ENCODE measurements around the gene EIF5AL1. TPM values are rescaled to one million over a fixed set of nuclear protein-coding genes. Genes with fewer than 3 reads are reported as not detected.
"Not testable (repeated sequence)": the region's sequence is repeated elsewhere in the genome, so short reads cannot be mapped to it uniquely, and the experiment has no call there.

EIF5AL1 gene
- total RNA-seq, 1 experiment from 2014 or later = 0.73 TPM

GRCh38 chr10:79494871-79495705 is 17.2 kb upstream of the EIF5AL1 start:
- Histone ChIP-seq H3K27me3 (no peaks in the 10 kb centered on the region), H3K4me3 (peak overlapping the region; percentile 25; the same call in 1 of the 2 replicates), H3K4me1 (peaks cover 47% of the 10 kb centered on the region), H3K36me3 (no peaks in the 10 kb centered on the region), H3K27ac (no peak overlapping the region), H3K9me3 (replicated peaks) (no peaks in the 10 kb centered on the region)
- peak; percentile 66 to 80 for DNase-seq

- Histone ChIP-seq H3K4me3 (no peak overlapping the region; the same call in 1 of the 2 replicates), H3K27ac (no peak overlapping the region), H3K36me3 (no peaks in the 10 kb centered on the region), H3K27me3 (no peaks in the 10 kb centered on the region), H3K9me3 (replicated peaks) (no peaks in the 10 kb centered on the region), H3K4me1 (peaks cover 44% of the 10 kb centered on the region)
- no peak for DNase-seq
Observed at GRCh38 chr10:79495791-79496190, 16.5 kb upstream of the EIF5AL1 start.

GRCh38 chr10:79496896-79497295 is 15.4 kb upstream of the EIF5AL1 start:
- no peaks in the 10 kb centered on the region for H3K27me3 ChIP-seq
- H3K36me3 ChIP-seq = no peaks in the 10 kb centered on the region
- H3K9me3 ChIP-seq (replicated peaks) = no peaks in the 10 kb centered on the region
- no peak overlapping the region for H3K4me3 ChIP-seq
- peaks cover 33% of the 10 kb centered on the region for H3K4me1 ChIP-seq
- DNase-seq = no peak
- H3K27ac ChIP-seq = no peak overlapping the region

GRCh38 chr10:79498291-79498829 is 14.0 kb upstream of the EIF5AL1 start:
- no peaks in the 10 kb centered on the region for H3K9me3 ChIP-seq (replicated peaks)
- no peaks in the 10 kb centered on the region for H3K27me3 ChIP-seq
- H3K4me1 ChIP-seq = peaks cover 21% of the 10 kb centered on the region
- no peak overlapping the region for H3K27ac ChIP-seq
- no peak for DNase-seq
- no peak overlapping the region for H3K4me3 ChIP-seq
- no peaks in the 10 kb centered on the region for H3K36me3 ChIP-seq

- H3K4me3 ChIP-seq = no peak overlapping the region
- DNase-seq = peak in 1 of 2 experiments; percentile 51
Observed at GRCh38 chr10:79502561-79503309, 9.6 kb upstream of the EIF5AL1 start.

GRCh38 chr10:79503787-79504186 is 8.5 kb upstream of the EIF5AL1 start:
- not testable (repeated sequence) for H3K4me3 ChIP-seq; H3K27me3 ChIP-seq; DNase-seq; H3K9me3 ChIP-seq (replicated peaks); H3K36me3 ChIP-seq; H3K27ac ChIP-seq
- H3K4me1 ChIP-seq = peaks cover 19% of the 10 kb centered on the region

More at GRCh38 chr10:79502561-79503309, 9.6 kb upstream of the EIF5AL1 start:
- Histone ChIP-seq H3K27me3 (no peaks in the 10 kb centered on the region), H3K27ac (no peak overlapping the region), H3K9me3 (replicated peaks) (no peaks in the 10 kb centered on the region), H3K36me3 (no peaks in the 10 kb centered on the region), H3K4me1 (peaks cover 12% of the 10 kb centered on the region)

GRCh38 chr10:79504483-79504882 is 7.8 kb upstream of the EIF5AL1 start:
- peaks cover 19% of the 10 kb centered on the region for H3K4me1 ChIP-seq
- H3K9me3 ChIP-seq (replicated peaks); H3K27ac ChIP-seq; H3K36me3 ChIP-seq; DNase-seq; H3K4me3 ChIP-seq; H3K27me3 ChIP-seq: not testable (repeated sequence)

GRCh38 chr10:79505328-79505727 is 7.0 kb upstream of the EIF5AL1 start:
- not testable (repeated sequence) for H3K4me3 ChIP-seq; H3K36me3 ChIP-seq; H3K27ac ChIP-seq; H3K9me3 ChIP-seq (replicated peaks); DNase-seq; H3K27me3 ChIP-seq
- H3K4me1 ChIP-seq = peaks cover 19% of the 10 kb centered on the region

- Histone ChIP-seq H3K27ac (no peak overlapping the region), H3K36me3 (no peaks in the 10 kb centered on the region), H3K4me1 (peaks cover 19% of the 10 kb centered on the region), H3K4me3 (no peak overlapping the region), H3K27me3 (no peaks in the 10 kb centered on the region), H3K9me3 (replicated peaks) (no peaks in the 10 kb centered on the region)
- no peak for DNase-seq
Observed at GRCh38 chr10:79505829-79506228, 6.5 kb upstream of the EIF5AL1 start.

- peak overlapping the region; percentile 84 for H3K27ac ChIP-seq
- H3K4me3 ChIP-seq = no peak overlapping the region
- H3K4me1 ChIP-seq = peaks cover 19% of the 10 kb centered on the region
- no peaks in the 10 kb centered on the region for H3K9me3 ChIP-seq (replicated peaks)
- H3K36me3 ChIP-seq = no peaks in the 10 kb centered on the region
- no peaks in the 10 kb centered on the region for H3K27me3 ChIP-seq
- DNase-seq = peak; percentile 95 to 99
Observed at GRCh38 chr10:79507440-79508167, 4.7 kb upstream of the EIF5AL1 start.

- H3K4me3 ChIP-seq, H3K27me3 ChIP-seq: not testable (repeated sequence)
- peak overlapping the region; percentile 84 for H3K27ac ChIP-seq
Observed at GRCh38 chr10:79508245-79508644, 4.1 kb upstream of the EIF5AL1 start.

GRCh38 chr10:79509306-79509933 is 2.9 kb upstream of the EIF5AL1 start:
- peaks cover 19% of the 10 kb centered on the region for H3K4me1 ChIP-seq
- H3K27ac ChIP-seq; H3K36me3 ChIP-seq; H3K4me3 ChIP-seq; DNase-seq; H3K27me3 ChIP-seq; H3K9me3 ChIP-seq (replicated peaks): not testable (repeated sequence)

More at GRCh38 chr10:79508245-79508644, 4.1 kb upstream of the EIF5AL1 start:
- H3K9me3 ChIP-seq (replicated peaks); DNase-seq; H3K36me3 ChIP-seq: not testable (repeated sequence)
- peaks cover 19% of the 10 kb centered on the region for H3K4me1 ChIP-seq

GRCh38 chr10:79509934-79510508 is 2.3 kb upstream of the EIF5AL1 start:
- H3K27ac ChIP-seq; H3K36me3 ChIP-seq; H3K4me3 ChIP-seq; H3K9me3 ChIP-seq (replicated peaks); H3K27me3 ChIP-seq; DNase-seq: not testable (repeated sequence)
- H3K4me1 ChIP-seq = peaks cover 19% of the 10 kb centered on the region

All from SJCRH30 (cell line).